ENCODE data around the gene GOLM1. TPM values are rescaled to one million over a fixed set of nuclear protein-coding genes. Genes with fewer than 3 reads are reported as not detected.

Gene GOLM1
- total and polyA plus RNA-seq, 2 of the 4 experiments (the other 2 are of a cell fraction), result 54.8 to 59.2 TPM

DNA sequence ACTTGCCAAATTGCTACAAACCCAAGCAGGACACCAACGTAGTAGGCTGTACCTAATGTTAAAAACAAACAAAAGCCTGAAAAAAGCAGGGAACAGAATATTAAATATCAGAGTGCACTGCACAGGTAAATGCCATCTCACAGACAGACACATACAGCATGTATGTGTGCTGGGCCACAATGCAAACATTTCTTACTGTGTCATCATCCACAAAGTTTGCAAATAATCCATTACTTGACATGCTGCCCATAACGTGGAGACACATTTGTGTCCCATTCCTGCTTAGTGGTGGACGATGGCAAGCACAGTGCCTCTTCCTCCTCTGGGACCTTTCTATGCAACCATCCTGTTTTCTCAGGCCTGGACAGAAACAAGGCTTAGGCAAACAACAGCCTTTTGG, 44.7 kb downstream of the GOLM1 start:
- no peak overlapping the region for H3K27ac ChIP-seq (ENCODE audit: insufficient read depth, low read length)
- ATAC-seq (ENCODE audit: low read depth) (no peak), DNase-seq (no peak)
- CTCF ChIA-PET, result no interaction called here
- dilution Hi-C loops (cut with HindIII; ENCODE audit: low sequenced_read_pairs, unreplicated experiment), result no loop called here
- no peak overlapping the region for H3K9ac ChIP-seq (ENCODE audit: low read depth, low read length)
- H3K14ac ChIP-seq (replicated peaks; ENCODE audit: low read depth, low read length), result no peak overlapping the region
- WGBS, 2 experiments (ENCODE audit: extremely low coverage in 2 of 2, insufficient read length in 1 of 2), result 83% methylated on average over 1 of the region's 3 CpGs; no CpG with 5 or more reads in 1 of the 2 experiments
- no peaks in the 10 kb centered on the region for H3K36me3 ChIP-seq (ENCODE audit: control insufficient read depth, insufficient read depth, low read length)
- no peak overlapping the region for H3K4ac ChIP-seq (ENCODE audit: low read depth, low read length)
- no peak overlapping the region for H2BK5ac ChIP-seq (ENCODE audit: low read depth, low read length, poor library complexity, severe bottlenecking)
- no peak overlapping the region for H3K4me2 ChIP-seq (ENCODE audit: low read depth, low read length)
- no peaks in the 10 kb centered on the region for H4K20me1 ChIP-seq (ENCODE audit: insufficient read depth, low read length)
- H4K91ac ChIP-seq (ENCODE audit: insufficient read depth, low read depth, low read length), result no peak overlapping the region
- no peak overlapping the region for H2AFZ ChIP-seq (replicated peaks; ENCODE audit: low read length, poor library complexity)
- no peak overlapping the region for H3K18ac ChIP-seq (ENCODE audit: low read depth, low read length)
- POLR2A ChIA-PET (ENCODE audit: unreplicated experiment), result no interaction called here
- H2BK120ac ChIP-seq (ENCODE audit: low read depth, low read length), result no peak overlapping the region
- intact Hi-C loops (cut with micrococcal nuclease), result no loop called here
- no peak overlapping the region for H3K23ac ChIP-seq (ENCODE audit: low read depth, low read length)
- H4K5ac ChIP-seq (ENCODE audit: low read depth, low read length), result no peak overlapping the region
- H3K9me3 ChIP-seq (ENCODE audit: control insufficient read depth, insufficient read depth, low read length), result no peaks in the 10 kb centered on the region
- no peak overlapping the region for H2AK5ac ChIP-seq (ENCODE audit: low read depth, low read length)
- no peak overlapping the region for H2AK9ac ChIP-seq (replicated peaks; ENCODE audit: low read depth, low read length, poor library complexity)
- H2BK20ac ChIP-seq (ENCODE audit: low read depth, low read length), result no peak overlapping the region
- no peak overlapping the region for H3K56ac ChIP-seq (ENCODE audit: extremely low read depth, insufficient read depth, low read length)
- H3K4me1 ChIP-seq (ENCODE audit: control insufficient read depth, insufficient read depth, low read length), result no peaks in the 10 kb centered on the region
- H2BK15ac ChIP-seq (ENCODE audit: low read depth, low read length), result no peak overlapping the region
- H3K79me1 ChIP-seq (ENCODE audit: low read depth in 1 of 2, low read length in 2 of 2), result peaks cover 9 to 15% of the 10 kb centered on the region in 2 experiments; a peak in 3 of 4 replicates
- H4K8ac ChIP-seq (ENCODE audit: low read depth in 2 of 2, low read length in 2 of 2), result no peak overlapping the region
- peaks cover 14% of the 10 kb centered on the region for H3K9me1 ChIP-seq (ENCODE audit: insufficient read depth, low read length)
- no TSS peak for BruUV-seq (replicated peaks)
- no peaks in the 10 kb centered on the region for H3K27me3 ChIP-seq (ENCODE audit: control insufficient read depth, insufficient read depth, low read length)
- in situ Hi-C loops (cut with MboI; ENCODE audit: low sequenced_read_pairs), result no loop called here
- no peak for TF ChIP-seq RAD21 (IDR thresholded peaks at IDR 0.05; ENCODE audit: low read length)
- no peak for TF ChIP-seq FOS (IDR thresholded peaks at IDR 0.05; ENCODE audit: low read depth, low read length)
- no peak for TF ChIP-seq NFE2L2 (IDR thresholded peaks at IDR 0.05; ENCODE audit: low read depth, low read length)
- H3K4me3 ChIP-seq (ENCODE audit: insufficient read depth, low read depth, low read length), result no peak overlapping the region

Measured in IMR-90 (cell line).